GM12801 (cell line): ENCODE measurements around the gene PLK3.

Source experiments
- TF ChIP-seq, protein P1 (sequence below): IDR thresholded peaks from one replicate; pipeline ENCODE4 v1.5.1; 2011; ENCODE audit warnings: control low read depth; ENCODE audit not compliant: insufficient read length; ENCODE audit errors: extremely low read depth

Gene PLK3

DNA sequence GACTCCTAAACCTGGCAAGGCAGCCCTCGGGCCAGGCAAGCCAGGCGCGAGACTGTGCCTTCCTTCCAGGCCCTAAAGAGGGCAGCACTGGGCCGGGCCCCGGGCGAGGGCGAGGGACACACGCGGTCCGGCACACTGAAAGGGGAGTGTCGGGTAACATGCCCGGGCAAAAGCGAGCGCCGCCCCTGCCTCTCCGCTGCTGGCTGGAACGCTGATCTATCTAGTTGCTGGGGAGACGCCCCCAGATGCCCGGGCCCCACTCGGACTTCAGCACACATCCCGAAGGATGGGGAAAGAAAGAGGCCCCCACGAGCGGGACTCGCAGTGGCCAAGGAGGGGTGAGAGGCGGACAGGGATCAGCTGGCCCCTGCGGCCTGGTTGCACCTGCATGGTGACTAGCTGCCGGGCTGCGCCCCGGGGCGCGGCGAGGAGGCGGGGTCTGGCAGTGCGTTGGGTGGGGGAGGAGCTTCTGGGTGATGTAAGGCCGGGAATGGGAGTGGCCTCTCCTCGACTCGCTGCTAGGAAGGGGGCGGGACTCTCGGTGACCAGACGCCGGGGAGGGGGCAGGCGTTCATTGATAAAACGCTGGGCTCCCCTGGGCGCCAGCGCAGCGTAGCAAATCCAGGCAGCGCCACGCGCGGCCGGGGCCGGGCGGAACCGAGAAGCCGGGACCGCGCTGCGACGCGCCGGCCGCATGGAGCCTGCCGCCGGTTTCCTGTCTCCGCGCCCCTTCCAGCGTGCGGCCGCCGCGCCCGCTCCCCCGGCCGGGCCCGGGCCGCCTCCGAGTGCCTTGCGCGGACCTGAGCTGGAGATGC is at the start of gene PLK3:
TSS of gene PLK3 (plus strand) at position 608 of the 815 bp plus-strand sequence. CDS start at position 695, 87 bp downstream.
- TF ChIP-seq, protein P1, sequence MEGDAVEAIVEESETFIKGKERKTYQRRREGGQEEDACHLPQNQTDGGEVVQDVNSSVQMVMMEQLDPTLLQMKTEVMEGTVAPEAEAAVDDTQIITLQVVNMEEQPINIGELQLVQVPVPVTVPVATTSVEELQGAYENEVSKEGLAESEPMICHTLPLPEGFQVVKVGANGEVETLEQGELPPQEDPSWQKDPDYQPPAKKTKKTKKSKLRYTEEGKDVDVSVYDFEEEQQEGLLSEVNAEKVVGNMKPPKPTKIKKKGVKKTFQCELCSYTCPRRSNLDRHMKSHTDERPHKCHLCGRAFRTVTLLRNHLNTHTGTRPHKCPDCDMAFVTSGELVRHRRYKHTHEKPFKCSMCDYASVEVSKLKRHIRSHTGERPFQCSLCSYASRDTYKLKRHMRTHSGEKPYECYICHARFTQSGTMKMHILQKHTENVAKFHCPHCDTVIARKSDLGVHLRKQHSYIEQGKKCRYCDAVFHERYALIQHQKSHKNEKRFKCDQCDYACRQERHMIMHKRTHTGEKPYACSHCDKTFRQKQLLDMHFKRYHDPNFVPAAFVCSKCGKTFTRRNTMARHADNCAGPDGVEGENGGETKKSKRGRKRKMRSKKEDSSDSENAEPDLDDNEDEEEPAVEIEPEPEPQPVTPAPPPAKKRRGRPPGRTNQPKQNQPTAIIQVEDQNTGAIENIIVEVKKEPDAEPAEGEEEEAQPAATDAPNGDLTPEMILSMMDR: no peak

DNA sequence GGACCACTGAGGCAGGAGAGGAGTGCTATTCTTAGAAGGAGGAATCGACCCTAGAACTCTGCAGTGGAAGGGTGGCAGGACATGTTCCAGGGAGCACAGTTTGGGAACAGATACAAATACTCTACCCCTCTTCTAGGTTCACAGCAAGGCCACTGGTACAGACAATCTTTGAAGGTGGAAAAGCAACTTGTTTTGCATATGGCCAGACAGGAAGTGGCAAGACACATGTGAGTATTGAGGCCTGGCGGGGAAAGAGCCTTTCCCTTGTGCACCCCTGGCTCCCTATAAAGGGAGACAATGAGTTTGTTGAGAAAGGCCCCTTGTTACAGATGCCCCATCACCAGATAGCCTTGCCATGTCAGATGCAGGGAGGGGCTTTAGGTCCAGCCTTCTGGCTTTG is 42.8 kb upstream of the PLK3 start:
- TF ChIP-seq, protein P1: no peak

DNA sequence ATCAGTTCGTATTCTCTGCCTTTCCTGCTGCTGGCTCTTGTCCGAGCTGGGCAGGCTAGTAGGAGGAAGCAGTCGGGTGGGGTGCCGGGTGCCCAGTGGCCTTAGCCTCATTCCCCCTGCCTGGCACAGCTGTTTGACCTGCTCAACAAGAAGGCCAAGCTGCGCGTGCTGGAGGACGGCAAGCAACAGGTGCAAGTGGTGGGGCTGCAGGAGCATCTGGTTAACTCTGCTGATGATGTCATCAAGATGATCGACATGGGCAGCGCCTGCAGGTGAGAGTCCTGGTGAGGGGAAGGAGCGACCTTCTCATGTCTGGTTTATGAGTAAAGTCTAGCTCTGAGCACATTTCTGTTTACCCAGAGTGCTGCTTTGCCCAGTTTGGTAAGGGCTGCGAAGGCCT is 41.1 kb upstream of the PLK3 start:
- TF ChIP-seq, protein P1: no peak

DNA sequence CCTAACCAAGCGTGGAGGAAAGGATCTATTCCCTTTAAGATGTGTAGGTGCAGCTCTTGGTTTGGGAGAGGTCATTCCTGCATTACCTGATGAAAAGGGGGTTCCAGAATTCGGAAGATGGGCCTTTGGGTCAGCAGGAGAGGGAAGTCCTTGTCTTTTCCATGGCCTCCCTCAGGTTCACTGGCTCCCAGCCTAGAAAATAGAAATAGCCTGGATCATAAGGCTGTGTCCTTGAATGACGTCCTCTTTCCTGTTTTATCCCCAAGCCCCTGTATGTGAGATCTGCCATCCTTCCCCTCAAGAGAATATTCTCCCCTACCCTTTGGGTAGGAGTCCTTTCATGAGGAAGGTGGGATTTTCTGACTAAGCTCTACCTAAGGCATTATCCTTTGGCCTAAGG is 39.3 kb upstream of the PLK3 start:
- TF ChIP-seq, protein P1: no peak

DNA sequence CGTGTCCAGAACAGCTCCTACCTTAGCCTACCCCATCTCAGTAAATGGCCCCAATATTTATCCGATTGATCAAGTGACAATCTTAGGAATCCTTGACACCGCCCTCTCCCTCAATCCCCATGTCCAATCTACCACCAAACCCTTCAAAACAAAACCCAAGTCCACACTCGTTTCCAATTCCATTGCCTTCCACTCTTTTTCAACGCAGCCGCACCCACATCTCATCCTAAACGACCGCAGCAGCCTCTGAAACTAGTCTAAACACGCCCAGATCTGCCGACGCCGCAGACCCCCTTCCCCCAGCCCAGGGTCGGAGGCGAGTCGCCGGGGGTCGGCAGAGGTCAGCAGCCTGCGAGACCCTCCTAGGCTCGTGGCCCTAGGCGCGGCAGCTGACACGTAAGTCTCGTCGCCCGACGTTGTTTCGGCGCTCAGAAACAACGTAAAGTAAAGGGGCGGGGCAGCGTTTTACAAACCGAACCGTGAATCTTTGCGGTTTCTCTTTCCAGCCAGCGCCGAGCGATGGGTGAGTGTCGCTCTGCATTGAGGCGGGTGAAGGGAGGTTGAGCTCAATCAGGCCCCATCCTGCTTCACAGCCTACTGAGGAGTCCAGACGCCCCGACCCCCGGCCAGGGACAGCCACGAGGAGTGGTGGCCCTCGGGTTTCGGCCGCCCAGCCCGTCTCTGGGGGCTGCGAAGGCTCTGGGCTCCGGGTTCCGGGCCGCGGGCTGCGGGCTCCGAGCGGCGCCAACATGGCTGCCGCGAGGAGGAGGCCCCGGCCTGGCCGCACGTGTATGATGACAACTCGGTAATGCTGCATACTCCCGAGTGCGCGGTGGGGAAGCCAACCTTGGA is 24.9 kb upstream of the PLK3 start, which contains the start of gene RPS8:
TSS of gene RPS8 (plus strand) at position 463 of the 852 bp plus-strand sequence. CDS start at position 520, 57 bp downstream.
- TF ChIP-seq, protein P1: no peak

DNA sequence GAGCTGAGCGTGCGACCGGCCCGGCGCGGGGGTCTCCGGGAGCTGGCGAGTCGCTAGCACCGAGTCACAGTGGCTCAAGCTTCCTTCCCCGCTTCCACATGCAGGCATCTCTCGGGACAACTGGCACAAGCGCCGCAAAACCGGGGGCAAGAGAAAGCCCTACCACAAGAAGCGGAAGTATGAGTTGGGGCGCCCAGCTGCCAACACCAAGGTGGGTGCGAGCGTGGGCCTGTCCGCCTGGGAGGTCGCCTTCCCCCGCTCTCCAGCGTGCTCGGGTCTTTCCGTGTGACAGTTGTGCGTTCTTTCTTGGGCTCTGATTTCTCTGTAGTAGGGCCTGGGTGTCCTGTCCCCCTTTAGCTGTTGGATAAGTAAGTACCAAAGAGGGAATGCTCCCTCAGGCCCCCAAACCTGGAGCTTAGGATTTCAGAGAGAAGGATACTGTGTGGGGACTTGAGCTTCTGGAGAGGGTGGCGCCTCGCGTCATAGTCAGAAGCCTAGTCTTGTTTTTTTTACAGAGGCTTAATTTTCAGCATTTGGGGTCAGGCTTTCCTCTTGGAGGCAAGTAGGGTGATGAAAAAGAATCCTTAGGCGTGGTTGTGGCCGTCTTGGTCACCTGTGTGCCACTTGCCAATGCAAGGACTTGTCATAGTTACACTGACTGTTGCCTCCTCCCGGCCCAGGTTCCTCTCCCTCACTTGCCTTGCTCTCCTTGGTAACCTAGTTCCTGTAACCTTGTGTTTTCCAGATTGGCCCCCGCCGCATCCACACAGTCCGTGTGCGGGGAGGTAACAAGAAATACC is 24.0 kb upstream of the PLK3 start:
- TF ChIP-seq, protein P1: no peak

DNA sequence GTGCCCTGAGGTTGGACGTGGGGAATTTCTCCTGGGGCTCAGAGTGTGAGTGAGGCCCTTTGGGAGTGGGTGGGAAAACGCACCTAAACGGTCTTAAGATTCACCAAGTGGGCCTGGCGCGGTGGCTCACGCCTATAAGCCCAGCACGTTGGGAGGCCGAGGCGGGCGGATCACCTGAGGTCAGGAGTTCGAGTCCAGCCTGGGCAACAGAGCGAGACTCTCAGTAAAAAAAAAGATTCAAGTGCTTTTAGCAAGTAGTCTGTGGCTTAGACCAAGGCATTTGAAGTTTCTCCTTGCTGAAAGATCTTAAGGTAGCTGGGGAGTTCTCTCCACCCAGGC is 23.5 kb upstream of the PLK3 start:
- TF ChIP-seq, protein P1: no peak
